Heart right ventricle (tissue), 16 donors: Measurements from ENCODE around the gene ASPSCR1. TPM values are rescaled to one million over a fixed set of nuclear protein-coding genes. Genes with fewer than 3 reads are reported as not detected.

Experiments
- ATAC-seq, 8 donors: fragments of 200-7000 bp; cut with Tn5 transposase; one replicate each; pipeline ENCODE4 v1.9.1; 2020; ENCODE audit warnings: mild to moderate bottlenecking in 8 of 8, moderate library complexity in 8 of 8, moderate number of reproducible peaks in 1 of 8
- DNase-seq, 2 donors: peaks; one replicate each; pipeline ENCODE4 v3.0.0-alpha.2; 2020
- H3K27ac ChIP-seq, 10 donors: fragments of 200-600 bp; sonication (generic) in 2 of 10; one replicate each; pipeline versions ENCODE4 v1.5.0 to v1.8.0; 2020 to 2022; ENCODE audit warnings: mild to moderate bottlenecking in 3 of 10
- H3K27me3 ChIP-seq, 7 donors: fragments of 200-600 bp; one replicate each; pipeline ENCODE4 v1.8.0; 2021 to 2022; ENCODE audit warnings: mild to moderate bottlenecking in 2 of 7
- H3K36me3 ChIP-seq, 9 donors: fragments of 200-600 bp; sonication (generic) in 1 of 9; one replicate each; pipeline versions ENCODE4 v1.5.0 to v1.8.0; 2020 to 2022; ENCODE audit warnings: mild to moderate bottlenecking in 2 of 9
- H3K4me1 ChIP-seq, 9 donors: fragments of 200-600 bp; sonication (generic) in 1 of 9; one replicate each; pipeline versions ENCODE4 v1.5.0 to v1.8.0; 2020 to 2022; ENCODE audit warnings: mild to moderate bottlenecking in 4 of 9
- H3K4me3 ChIP-seq, 10 donors: fragments of 200-600 bp; sonication (generic) in 2 of 10; one replicate each; pipeline versions ENCODE4 v1.5.0 to v1.8.0; 2020 to 2022; ENCODE audit warnings: mild to moderate bottlenecking in 7 of 10, moderate library complexity in 2 of 10
- H3K9me3 ChIP-seq, 11 donors: fragments of 200-600 bp in 10 of 11; sonication (generic) in 2 of 11; one replicate each; pipeline versions ENCODE4 v1.5.0 to v1.8.0; 2013 to 2022; ENCODE audit warnings: mild to moderate bottlenecking in 2 of 11, control low read depth in 1 of 11, moderate library complexity in 1 of 11
- CTCF ChIP-seq, 9 donors: fragments of 200-600 bp; sonication (generic) in 2 of 9; IDR thresholded peaks; one replicate each; pipeline versions ENCODE4 v1.5.0 to v1.8.0; 2021 to 2022; ENCODE audit warnings: antibody characterized with exemption in 9 of 9, mild to moderate bottlenecking in 5 of 9, moderate library complexity in 1 of 9
- WGBS, 2 donors: extraction: QIAGEN DNeasy Blood & Tissue Kit; methylation state at CpG; one replicate each; pipeline ENCODE4 v1.1.7; 2013; ENCODE audit warnings: inconsistent platforms in 1 of 2; 5-methylcytosine and 5-hydroxymethylcytosine counted together
- intact Hi-C, 10 donors: fragments of 100-400 bp; cut with DNase I; formaldehyde crosslinking; loops; one replicate each; pipeline versions ENCODE4 v1.11.1 to v1.14.2; 2022
- polyA plus RNA-seq, 2 donors: library from polyadenylated mRNA; stranded (reverse); fragments of 200-250 nt; gene quantifications; one replicate each; pipeline ENCODE4 v1.2.3, GENCODE V29; 2013
- total RNA-seq, 10 donors: library from RNA; stranded (reverse); fragmentation: NEBNext Ultra II Directional in 3 of 10; extraction: Animal tissue kit (Norgen Biotek cat#: 25700) in 3 of 10; gene quantifications; one replicate each; pipeline versions ENCODE4 v1.2.1 to v1.2.4, GENCODE V29; 2021 to 2023
- donor health status: Arrhythmogenic right ventricular cardiomyopathy.
- donor health status: ischemic (EF 13 %, LVEDD 7.1; RV severe dilation, severe dysfunction).
- donor health status: healthy with polysubstance abuse.
- donor health status: DM: no; HTN: yes; CAD: no.
- donor health status: DM: no; HTN: no; CAD: no.
- donor health status: ischemic (EF 25% LVEDD 6.9; RV normal size, moderate dysfunction).
- donor health status: ischemic (EF 25% LVEDD 5.7; RV mildly dilated, moderate dysfunction).
- donor health status: healthy.
- donor health status: DM: yes; HTN: yes; CAD: no.
- donor health status: Ischemic cardiomyopathy.
- donor health status: ischemic (EF 35%, LVEDD 5.7; RV mildly dilated, moderate dysfunction).
- donor health status: nonischemic (EF 11% LVEDD 7.7; RV severe dilation, severe dysfunction).
- donor health status: DM: yes; HTN: yes; CAD: no.
- donor health status: PGD.
- donor health status: ischemic (EF 29% LVEDD 5.4; RV normal size, mild dysfunction).
- donor health status: nonischemic (EF 23%, LVEDD 6.1; RV moderate dilation, normal function).

Gene ASPSCR1
- total and polyA plus RNA-seq, 12 donors = 19.9 to 115 (median 25.1) TPM

GRCh38 chr17:82058230-82058854 is 80.9 kb downstream of the ASPSCR1 start:
- H3K4me1 ChIP-seq = peaks cover 0 to 8% (median 4%) of the 10 kb centered on the region in 9 donors
- no peak overlapping the region for H3K4me3 ChIP-seq
- TF ChIP-seq CTCF (IDR thresholded peaks at IDR 0.05) = no peak
- intact Hi-C loops = no loop called here
- H3K36me3 ChIP-seq = peaks cover 3 to 98% (median 35%) of the 10 kb centered on the region in 9 donors
- H3K27ac ChIP-seq = no peak overlapping the region
- no peaks in the 10 kb centered on the region for H3K9me3 ChIP-seq
- DNase-seq (peak in 1 of 2 donors; percentile 6), ATAC-seq (no peak)
- no peaks in the 10 kb centered on the region for H3K27me3 ChIP-seq
- 77 to 80% methylated on average over 17 of the region's 17 CpGs for WGBS, 2 donors

GRCh38 chr17:82058855-82059249 is 81.4 kb downstream of the ASPSCR1 start:
- Histone ChIP-seq H3K27ac (no peak overlapping the region), H3K27me3 (no peaks in the 10 kb centered on the region), H3K9me3 (no peaks in the 10 kb centered on the region), H3K4me3 (no peak overlapping the region), H3K4me1 (peaks cover 0 to 8% (median 1%) of the 10 kb centered on the region in 9 donors), H3K36me3 (peaks cover 3 to 97% (median 32%) of the 10 kb centered on the region in 9 donors)
- ATAC-seq (no peak), DNase-seq (no peak)
- intact Hi-C loops = no loop called here
- WGBS, 2 donors = 78 to 82% methylated on average over 10 of the region's 10 CpGs
- TF ChIP-seq CTCF (IDR thresholded peaks at IDR 0.05) = no peak

- Histone ChIP-seq H3K27me3 (no peaks in the 10 kb centered on the region), H3K36me3 (peaks cover 3 to 97% (median 30%) of the 10 kb centered on the region in 9 donors), H3K27ac (no peak overlapping the region), H3K4me3 (no peak overlapping the region), H3K9me3 (no peaks in the 10 kb centered on the region), H3K4me1 (peaks cover 4 to 12% (median 7%) of the 10 kb centered on the region in 9 donors)
- intact Hi-C loops = no loop called here
- TF ChIP-seq CTCF (IDR thresholded peaks at IDR 0.05) = no peak
- 76 to 77% methylated on average over 19 of the region's 19 CpGs for WGBS, 2 donors
- DNase-seq (no peak), ATAC-seq (no peak)
Observed at GRCh38 chr17:82059272-82060000, 82.0 kb downstream of the ASPSCR1 start.

GRCh38 chr17:82060001-82060380 is 82.6 kb downstream of the ASPSCR1 start:
- Histone ChIP-seq H3K27ac (no peak overlapping the region), H3K36me3 (peaks cover 2 to 92% (median 30%) of the 10 kb centered on the region in 9 donors), H3K9me3 (no peaks in the 10 kb centered on the region), H3K4me1 (peaks cover 9 to 18% (median 12%) of the 10 kb centered on the region in 9 donors), H3K27me3 (no peaks in the 10 kb centered on the region), H3K4me3 (no peak overlapping the region)
- DNase-seq (no peak), ATAC-seq (no peak)
- no peak for TF ChIP-seq CTCF (IDR thresholded peaks at IDR 0.05)
- intact Hi-C loops = no loop called here
- 84 to 89% methylated on average over 16 of the region's 16 CpGs for WGBS, 2 donors
